ENCODE measurements around the gene TBX2. TPM values are rescaled to one million over a fixed set of nuclear protein-coding genes. Genes with fewer than 3 reads are reported as not detected.
A peak's percentile ranks its signal among the peaks of the same experiment; 100 is the strongest.

The TBX2 gene
- total and polyA plus RNA-seq, 2 of the 4 experiments (the other 2 are of a cell fraction) = 20.1 to 64.1 TPM

- no peaks in the 10 kb centered on the region for H3K9me3 ChIP-seq (ENCODE audit: control insufficient read depth, insufficient read depth, low read length)
- peaks cover 35% of the 10 kb centered on the region for H3K4me1 ChIP-seq (ENCODE audit: control insufficient read depth, insufficient read depth, low read length)
- dilution Hi-C loops (cut with HindIII; ENCODE audit: low sequenced_read_pairs, unreplicated experiment) (no loop called here), in situ Hi-C loops (cut with MboI; ENCODE audit: low sequenced_read_pairs) (loop anchor here (5.0 kb wide), 1 partner anchor 684 kb away; no protein-coding TSS in a partner anchor), intact Hi-C loops (cut with micrococcal nuclease) (no loop called here)
- H3K23ac ChIP-seq (ENCODE audit: low read depth, low read length) = peak overlapping the region; percentile 99
- peak overlapping the region; percentile 22 for H2BK20ac ChIP-seq (ENCODE audit: low read depth, low read length)
- no peak for TF ChIP-seq NFE2L2 (IDR thresholded peaks at IDR 0.05; ENCODE audit: low read depth, low read length)
- TF ChIP-seq POLR2A (IDR thresholded peaks at IDR 0.05; ENCODE audit: low read depth, low read length) = no peak
- no peak for TF ChIP-seq RCOR1 (IDR thresholded peaks at IDR 0.05; ENCODE audit: insufficient replicate concordance, low read length)
- no peak for TF ChIP-seq CEBPB (IDR thresholded peaks at IDR 0.05; ENCODE audit: low read depth, low read length)
- TF ChIP-seq CHD1 (IDR thresholded peaks at IDR 0.05; ENCODE audit: low read depth, low read length) = no peak
- 0% methylated on average over 7 of the region's 37 CpGs; no CpG with 5 or more reads in 1 of the 2 experiments for WGBS, 2 experiments (ENCODE audit: extremely low coverage in 2 of 2, insufficient read length in 1 of 2)
- no peaks in the 10 kb centered on the region for H3K27me3 ChIP-seq (ENCODE audit: control insufficient read depth, insufficient read depth, low read length)
- peak overlapping the region; percentile 79 for H4K91ac ChIP-seq (ENCODE audit: insufficient read depth, low read depth, low read length)
- H3K36me3 ChIP-seq (ENCODE audit: control insufficient read depth, insufficient read depth, low read length) = peaks cover 79% of the 10 kb centered on the region
- peak overlapping the region; percentile 98 for H3K4me3 ChIP-seq (ENCODE audit: insufficient read depth, low read depth, low read length)
- peaks cover 66% of the 10 kb centered on the region for H4K20me1 ChIP-seq (ENCODE audit: insufficient read depth, low read length)
- no peaks in the 10 kb centered on the region for H3K9me1 ChIP-seq (ENCODE audit: insufficient read depth, low read length)
- peak overlapping the region; percentile 58 for H4K5ac ChIP-seq (ENCODE audit: low read depth, low read length)
- DNase-seq (peak; percentile 27), ATAC-seq (ENCODE audit: low read depth) (no peak)
- peak overlapping the region; percentile 91 for H3K4ac ChIP-seq (ENCODE audit: low read depth, low read length)
- H3K27ac ChIP-seq (ENCODE audit: insufficient read depth, low read length) = peak overlapping the region; percentile 100
- peak overlapping the region; percentile 54 for H2AFZ ChIP-seq (replicated peaks; ENCODE audit: low read length, poor library complexity)
- H2AK9ac ChIP-seq (replicated peaks; ENCODE audit: low read depth, low read length, poor library complexity) = peak overlapping the region; percentile 93
- H3K18ac ChIP-seq (ENCODE audit: low read depth, low read length) = peak overlapping the region; percentile 87
- no TSS peak for BruUV-seq (replicated peaks)
- H3K79me1 ChIP-seq (ENCODE audit: low read depth in 1 of 2, low read length in 2 of 2) = peaks cover 0 to 9% of the 10 kb centered on the region in 2 experiments; a peak in 2 of 4 replicates
- peak overlapping the region; percentile 78 for H3K56ac ChIP-seq (ENCODE audit: extremely low read depth, insufficient read depth, low read length)
- H4K8ac ChIP-seq (ENCODE audit: low read depth in 2 of 2, low read length in 2 of 2) = peak overlapping the region; percentile 45 to 81
- peak overlapping the region; percentile 78; the same call in 2 of the 3 replicates for H2BK15ac ChIP-seq (ENCODE audit: low read depth, low read length)
- H2AK5ac ChIP-seq (ENCODE audit: low read depth, low read length) = peak overlapping the region; percentile 68
- ChIA-PET POLR2A (ENCODE audit: unreplicated experiment) (interaction anchor here (0.8 to 1.2 kb wide), 2 partner anchors 8 to 405 kb away, joined by 3 to 6 read pairs; no protein-coding TSS in a partner anchor), CTCF (no interaction called here)
- H3K9ac ChIP-seq (ENCODE audit: low read depth, low read length) = peak overlapping the region; percentile 100
- H3K4me2 ChIP-seq (ENCODE audit: low read depth, low read length) = peak overlapping the region; percentile 83
- H2BK5ac ChIP-seq (ENCODE audit: low read depth, low read length, poor library complexity, severe bottlenecking) = peak overlapping the region; percentile 91
- H2BK120ac ChIP-seq (ENCODE audit: low read depth, low read length) = peak overlapping the region; percentile 69
- peak overlapping the region; percentile 88 for H3K14ac ChIP-seq (replicated peaks; ENCODE audit: low read depth, low read length)
Measured at GRCh38 chr17:61405686-61406536, 6.3 kb downstream of the TBX2 start.
